Measurements from ENCODE around the gene NPNT.
A peak's percentile ranks its signal among the peaks of the same experiment; 100 is the strongest.

Gene NPNT

DNA sequence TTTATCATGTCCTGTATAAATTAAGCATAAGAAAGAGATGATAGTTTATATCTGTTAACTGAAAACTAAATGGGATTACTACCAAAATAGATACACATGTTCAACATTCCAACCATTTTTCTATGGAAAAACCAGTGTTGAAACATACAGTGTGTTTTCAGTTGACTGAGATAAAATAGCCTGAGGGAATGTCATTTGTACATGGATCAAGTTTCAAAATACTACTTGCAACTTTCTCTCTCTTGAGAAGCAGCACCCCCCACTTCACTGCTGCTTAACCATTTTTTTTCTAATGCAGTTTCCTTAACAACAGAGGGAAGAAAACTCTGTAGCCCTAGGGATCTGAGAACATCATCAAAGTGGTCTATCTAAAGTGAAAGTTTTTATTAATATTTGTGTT, 70.8 kb downstream of the NPNT start:
- Histone ChIP-seq H3K4me2 (no peak overlapping the region), H3K27me3 (no peaks in the 10 kb centered on the region), H3K4me3 (no peak overlapping the region), H3K4me1 (no peaks in the 10 kb centered on the region), H3K27ac (no peak overlapping the region), H3K9ac (no peak overlapping the region), H4K20me1 (no peaks in the 10 kb centered on the region), H3K36me3 (no peaks in the 10 kb centered on the region), H3K9me3 (no peaks in the 10 kb centered on the region)
- no peak for TF ChIP-seq Cebpa-rat (IDR thresholded peaks at IDR 0.05)

DNA sequence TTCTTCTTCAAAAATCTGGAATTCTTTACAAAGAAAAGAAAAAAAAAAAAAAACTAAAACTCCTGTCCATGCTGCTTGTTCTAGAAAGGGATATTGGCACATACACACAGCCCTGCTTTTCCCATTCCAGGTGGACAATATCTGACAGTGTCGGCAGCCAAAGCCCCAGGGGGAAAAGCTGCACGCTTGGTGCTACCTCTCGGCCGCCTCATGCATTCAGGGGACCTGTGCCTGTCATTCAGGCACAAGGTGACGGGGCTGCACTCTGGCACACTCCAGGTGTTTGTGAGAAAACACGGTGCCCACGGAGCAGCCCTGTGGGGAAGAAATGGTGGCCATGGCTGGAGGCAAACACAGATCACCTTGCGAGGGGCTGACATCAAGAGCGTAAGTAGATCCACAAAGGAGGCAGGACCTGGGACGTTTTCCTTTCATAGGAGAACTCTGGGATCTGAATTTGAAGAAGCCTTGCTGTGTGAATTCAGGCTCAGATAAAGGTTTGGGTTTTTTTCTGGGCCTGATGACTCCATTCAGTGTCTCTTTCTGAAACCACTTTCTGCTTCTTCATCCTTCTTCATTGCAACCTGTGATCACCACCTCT, 71.9 kb downstream of the NPNT start:
- H3K9ac ChIP-seq = no peak overlapping the region
- H3K4me1 ChIP-seq = no peaks in the 10 kb centered on the region
- no peak for TF ChIP-seq Cebpa-rat (IDR thresholded peaks at IDR 0.05)
- H3K27ac ChIP-seq = no peak overlapping the region
- H3K4me2 ChIP-seq = no peak overlapping the region
- no peaks in the 10 kb centered on the region for H3K27me3 ChIP-seq
- H3K9me3 ChIP-seq = no peaks in the 10 kb centered on the region
- H4K20me1 ChIP-seq = no peaks in the 10 kb centered on the region
- H3K36me3 ChIP-seq = no peaks in the 10 kb centered on the region
- H3K4me3 ChIP-seq = no peak overlapping the region

DNA sequence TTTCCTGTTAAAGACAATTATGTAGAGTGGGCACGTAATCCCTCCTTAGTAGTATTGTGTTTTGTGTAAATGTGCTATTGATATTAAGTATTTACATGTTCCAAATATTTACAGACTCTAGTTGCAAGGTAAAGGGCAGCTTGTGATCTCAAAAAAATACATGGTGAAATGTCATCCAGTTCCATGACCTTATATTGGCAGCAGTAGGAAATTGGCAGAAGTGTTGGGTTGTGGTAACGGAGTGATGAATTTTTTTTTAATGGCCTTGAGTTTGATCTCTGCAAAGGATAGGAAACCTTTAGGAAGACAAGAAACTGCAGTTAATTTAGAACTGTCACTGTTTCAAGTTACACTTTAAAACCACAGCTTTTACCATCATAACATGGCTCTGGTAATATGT, 74.3 kb downstream of the NPNT start:
- Histone ChIP-seq H3K36me3 (no peaks in the 10 kb centered on the region), H3K4me2 (no peak overlapping the region), H3K9ac (no peak overlapping the region), H3K27me3 (no peaks in the 10 kb centered on the region), H3K4me1 (no peaks in the 10 kb centered on the region), H4K20me1 (no peaks in the 10 kb centered on the region), H3K4me3 (no peak overlapping the region), H3K9me3 (no peaks in the 10 kb centered on the region), H3K27ac (no peak overlapping the region)
- TF ChIP-seq Cebpa-rat (IDR thresholded peaks at IDR 0.05) = no peak

DNA sequence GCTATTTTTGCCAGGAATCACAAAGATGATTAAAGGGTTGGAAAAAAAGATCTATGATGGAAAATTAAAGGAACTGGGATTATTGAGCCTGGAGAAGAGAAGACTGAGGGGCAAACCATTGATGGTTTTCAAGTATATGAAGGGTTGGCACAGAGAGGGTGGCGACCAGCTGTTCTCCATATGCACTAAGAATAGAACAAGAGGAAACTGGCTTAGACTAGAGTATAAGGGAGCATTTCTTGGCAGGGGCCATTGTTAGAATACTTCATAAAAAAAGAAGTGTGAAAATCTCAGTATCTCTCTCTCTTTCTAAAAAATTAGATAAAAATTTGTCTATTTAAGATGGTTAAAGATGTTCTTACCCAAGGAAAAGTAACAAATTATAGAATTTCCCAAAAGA, 75.1 kb downstream of the NPNT start:
- no peak overlapping the region for H3K27ac ChIP-seq
- no peak overlapping the region for H3K9ac ChIP-seq
- H3K4me1 ChIP-seq = no peaks in the 10 kb centered on the region
- no peak overlapping the region for H3K4me3 ChIP-seq
- H3K4me2 ChIP-seq = no peak overlapping the region
- H3K36me3 ChIP-seq = no peaks in the 10 kb centered on the region
- H3K27me3 ChIP-seq = no peaks in the 10 kb centered on the region
- no peaks in the 10 kb centered on the region for H4K20me1 ChIP-seq
- H3K9me3 ChIP-seq = no peaks in the 10 kb centered on the region
- TF ChIP-seq Cebpa-rat (IDR thresholded peaks at IDR 0.05) = no peak

DNA sequence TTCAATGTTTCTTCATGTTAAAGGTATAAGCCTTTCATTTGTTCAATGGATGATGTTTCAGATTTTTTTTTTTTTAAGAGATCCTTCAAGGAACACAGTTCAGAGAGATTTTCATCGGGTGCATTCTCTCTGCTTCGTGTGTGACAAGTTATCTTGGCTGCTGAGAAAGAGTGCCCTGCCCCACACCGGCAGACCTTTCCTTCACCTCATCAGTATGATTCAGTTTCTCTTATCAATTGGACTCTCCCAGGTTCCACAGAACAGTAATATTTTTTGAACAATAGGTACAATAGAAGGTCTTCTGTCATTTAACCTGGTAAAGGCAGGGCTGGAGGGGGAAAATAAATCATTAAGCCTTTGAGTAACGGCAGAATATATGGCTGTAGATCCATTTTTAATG, 75.8 kb downstream of the NPNT start:
- H4K20me1 ChIP-seq = no peaks in the 10 kb centered on the region
- no peak for TF ChIP-seq Cebpa-rat (IDR thresholded peaks at IDR 0.05)
- no peak overlapping the region for H3K4me2 ChIP-seq
- no peaks in the 10 kb centered on the region for H3K9me3 ChIP-seq
- H3K27ac ChIP-seq = no peak overlapping the region
- H3K36me3 ChIP-seq = no peaks in the 10 kb centered on the region
- no peaks in the 10 kb centered on the region for H3K4me1 ChIP-seq
- no peak overlapping the region for H3K4me3 ChIP-seq
- H3K27me3 ChIP-seq = no peaks in the 10 kb centered on the region
- H3K9ac ChIP-seq = no peak overlapping the region

DNA sequence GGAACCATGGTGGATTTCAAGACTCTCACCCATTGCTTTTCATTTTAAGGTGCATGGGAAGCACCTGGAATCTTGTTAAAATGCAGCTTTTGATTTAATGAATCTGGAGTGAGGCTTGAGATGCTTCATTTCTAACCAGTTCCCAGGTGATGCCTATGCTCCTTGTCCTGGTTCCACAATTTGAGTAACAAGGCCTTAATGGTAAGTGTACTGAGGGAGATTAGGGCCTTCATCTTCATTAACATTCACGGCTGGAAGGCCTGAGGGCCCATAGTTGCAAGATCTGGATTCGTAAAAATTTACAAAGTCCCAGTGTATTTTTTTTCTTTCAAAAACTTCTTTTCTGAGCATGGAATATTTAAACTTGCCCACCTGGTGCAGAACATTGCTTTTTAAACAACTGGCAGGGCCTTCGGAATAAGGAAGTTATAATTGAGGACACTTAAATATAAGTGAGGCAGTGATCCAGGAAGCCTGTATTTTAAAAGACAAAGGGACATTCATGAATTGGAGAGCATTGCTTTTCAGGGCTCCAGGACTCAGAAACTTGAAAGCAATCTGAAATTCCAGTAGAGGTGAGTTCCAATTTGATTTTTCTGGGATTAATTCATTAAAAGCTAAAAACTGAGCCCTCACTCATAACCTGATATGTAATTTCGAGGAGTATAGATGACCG, 77.8 kb downstream of the NPNT start:
- no peaks in the 10 kb centered on the region for H3K36me3 ChIP-seq
- TF ChIP-seq Cebpa-rat (IDR thresholded peaks at IDR 0.05) = no peak
- peaks cover 3% of the 10 kb centered on the region; the same call in 1 of the 2 replicates for H3K9me3 ChIP-seq
- no peaks in the 10 kb centered on the region for H4K20me1 ChIP-seq
- H3K4me1 ChIP-seq = no peaks in the 10 kb centered on the region
- no peak overlapping the region for H3K9ac ChIP-seq
- H3K27me3 ChIP-seq = no peaks in the 10 kb centered on the region
- no peak overlapping the region for H3K27ac ChIP-seq
- H3K4me2 ChIP-seq = no peak overlapping the region
- no peak overlapping the region for H3K4me3 ChIP-seq

DNA sequence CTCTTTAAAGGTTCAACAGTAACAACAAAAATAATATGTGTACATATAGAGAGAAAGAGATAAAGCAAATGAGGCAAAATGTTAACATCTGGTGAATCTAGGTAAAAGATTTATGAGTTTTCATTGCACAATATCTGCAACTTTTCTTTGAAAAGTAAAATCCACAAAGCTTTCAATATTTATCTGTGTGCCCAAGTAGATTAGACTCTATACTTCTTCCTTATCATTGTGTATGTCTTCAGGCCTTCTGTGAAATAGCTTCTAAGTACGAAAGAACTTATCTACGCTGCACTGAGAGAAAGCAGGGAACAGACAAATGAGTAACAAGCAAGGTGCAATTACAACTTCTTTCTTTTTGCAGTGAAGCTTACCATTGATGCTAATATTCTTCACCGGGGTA, 81.6 kb downstream of the NPNT start:
- H3K4me1 ChIP-seq = peaks cover 10% of the 10 kb centered on the region; the same call in 1 of the 2 replicates
- TF ChIP-seq Cebpa-rat (IDR thresholded peaks at IDR 0.05) = no peak
- no peak overlapping the region for H3K4me3 ChIP-seq
- peaks cover 9% of the 10 kb centered on the region; the same call in 1 of the 2 replicates for H3K9me3 ChIP-seq
- no peak overlapping the region for H3K27ac ChIP-seq
- H3K4me2 ChIP-seq = no peak overlapping the region
- no peaks in the 10 kb centered on the region for H3K27me3 ChIP-seq
- no peaks in the 10 kb centered on the region for H4K20me1 ChIP-seq
- no peaks in the 10 kb centered on the region for H3K36me3 ChIP-seq
- H3K9ac ChIP-seq = no peak overlapping the region

DNA sequence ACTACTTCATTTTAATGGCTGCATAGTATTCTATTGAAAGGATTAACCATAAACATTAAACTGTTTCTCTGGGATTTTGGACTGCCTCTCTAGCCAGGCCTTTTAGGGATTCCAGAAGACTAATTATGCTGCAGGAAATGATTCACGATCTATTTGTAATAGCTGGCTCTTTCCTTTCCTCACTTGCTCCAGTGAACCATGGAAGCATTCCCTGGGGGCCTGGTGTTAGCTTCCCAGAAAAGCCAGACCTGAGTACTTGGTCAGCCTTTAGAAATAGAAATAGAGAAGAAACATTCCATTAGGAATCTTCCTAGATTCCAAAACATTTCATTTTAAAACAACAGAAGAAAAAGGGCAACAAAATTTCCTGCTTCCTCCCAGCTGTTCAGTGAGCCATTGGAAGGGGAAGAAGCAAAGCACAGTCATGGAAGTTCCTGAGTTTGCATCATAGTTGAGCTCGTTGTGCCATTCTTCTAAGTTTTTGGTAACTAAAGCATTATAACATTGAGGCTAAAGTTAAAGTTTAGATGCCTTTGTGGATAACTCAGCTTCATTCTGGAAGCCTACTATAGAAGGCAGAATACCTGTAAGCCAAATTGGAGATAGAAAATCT, 83.5 kb downstream of the NPNT start:
- peaks cover 9% of the 10 kb centered on the region; the same call in 1 of the 2 replicates for H3K9me3 ChIP-seq
- H3K27ac ChIP-seq = no peak overlapping the region
- H3K4me2 ChIP-seq = peak overlapping the region; percentile 47
- no peaks in the 10 kb centered on the region for H3K36me3 ChIP-seq
- no peak overlapping the region for H3K9ac ChIP-seq
- peaks cover 10% of the 10 kb centered on the region; the same call in 1 of the 2 replicates for H3K4me1 ChIP-seq
- no peaks in the 10 kb centered on the region for H3K27me3 ChIP-seq
- H3K4me3 ChIP-seq = no peak overlapping the region
- TF ChIP-seq Cebpa-rat (IDR thresholded peaks at IDR 0.05) = no peak
- H4K20me1 ChIP-seq = no peaks in the 10 kb centered on the region

DNA sequence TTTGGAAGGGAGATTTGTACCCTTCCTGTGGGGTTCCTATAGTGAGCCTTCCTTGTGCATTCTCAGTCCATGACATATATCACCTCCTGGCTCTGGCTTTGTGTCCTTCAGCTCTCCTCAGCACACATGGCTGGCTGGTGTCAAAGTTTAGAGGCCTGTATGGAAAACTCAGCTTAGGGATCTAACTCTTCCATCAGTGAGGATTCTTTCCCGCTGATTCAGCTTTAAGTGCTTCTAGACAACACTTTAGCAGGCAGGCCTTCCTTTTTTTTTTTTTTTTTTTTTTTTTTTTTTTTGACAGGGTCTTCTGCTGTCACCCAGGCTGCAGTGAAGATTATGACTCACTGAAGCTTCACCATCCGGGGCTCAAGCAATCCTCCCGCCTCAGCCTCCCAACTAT, 84.2 kb downstream of the NPNT start:
- Histone ChIP-seq H3K27me3 (no peaks in the 10 kb centered on the region), H3K9ac (no peak overlapping the region), H3K27ac (no peak overlapping the region), H4K20me1 (no peaks in the 10 kb centered on the region), H3K36me3 (no peaks in the 10 kb centered on the region), H3K4me1 (peaks cover 10% of the 10 kb centered on the region; the same call in 1 of the 2 replicates), H3K4me2 (no peak overlapping the region), H3K4me3 (no peak overlapping the region), H3K9me3 (peaks cover 9% of the 10 kb centered on the region; the same call in 1 of the 2 replicates)
- TF ChIP-seq Cebpa-rat (IDR thresholded peaks at IDR 0.05) = no peak

DNA sequence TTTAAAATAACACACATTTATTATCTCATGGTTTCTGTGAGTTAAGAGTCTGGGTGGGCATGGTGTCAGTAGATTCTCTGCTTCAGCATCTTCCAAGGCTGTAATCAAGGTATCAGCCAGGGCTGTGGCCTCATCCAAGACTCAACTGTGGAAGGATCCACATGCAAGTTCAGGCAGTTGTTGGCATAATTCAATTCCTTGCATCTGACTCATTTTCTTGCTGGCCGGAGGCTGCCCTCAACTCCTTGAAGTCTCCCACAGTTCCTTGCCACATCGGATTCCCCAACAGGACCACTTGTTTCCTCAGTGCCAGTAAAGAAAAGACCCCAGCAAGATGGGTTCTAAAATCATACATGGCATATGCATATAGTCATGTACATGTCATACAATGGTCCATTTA, 93.4 kb downstream of the NPNT start:
- no peak overlapping the region for H3K27ac ChIP-seq
- TF ChIP-seq Cebpa-rat (IDR thresholded peaks at IDR 0.05) = no peak
- H3K4me3 ChIP-seq = no peak overlapping the region
- H3K27me3 ChIP-seq = no peaks in the 10 kb centered on the region
- H3K9me3 ChIP-seq = no peaks in the 10 kb centered on the region
- H3K9ac ChIP-seq = no peak overlapping the region
- H4K20me1 ChIP-seq = no peaks in the 10 kb centered on the region
- H3K4me2 ChIP-seq = no peak overlapping the region
- no peaks in the 10 kb centered on the region for H3K36me3 ChIP-seq
- H3K4me1 ChIP-seq = peaks cover 15% of the 10 kb centered on the region
